Measurements from ENCODE around the gene OGFOD2.

OGFOD2 gene

GRCh38 chr12:122951979-122952892, 22.8 kb upstream of the OGFOD2 start:
- no peak for DNase-seq

- DNase-seq, result peak; percentile 18
Measured at GRCh38 chr12:122955156-122955555, 19.9 kb upstream of the OGFOD2 start.

GRCh38 chr12:122956035-122956434, 19.0 kb upstream of the OGFOD2 start:
- DNase-seq, result no peak

- no peak for DNase-seq
Measured at GRCh38 chr12:122958198-122958888, 16.7 kb upstream of the OGFOD2 start.

GRCh38 chr12:122959566-122960192, 15.4 kb upstream of the OGFOD2 start:
- DNase-seq, result no peak

GRCh38 chr12:122960193-122960569, 14.9 kb upstream of the OGFOD2 start:
- DNase-seq, result no peak

GRCh38 chr12:122961531-122962329, 13.3 kb upstream of the OGFOD2 start:
- DNase-seq, result no peak

- peak; percentile 24 for DNase-seq
Measured at GRCh38 chr12:122963941-122964265, 11.1 kb upstream of the OGFOD2 start.

- DNase-seq, result no peak
Measured at GRCh38 chr12:122964439-122965257, 10.4 kb upstream of the OGFOD2 start.

- no peak for DNase-seq
Measured at GRCh38 chr12:122965321-122965751, 9.7 kb upstream of the OGFOD2 start.

- peak; percentile 46 for DNase-seq
Measured at GRCh38 chr12:122965851-122966742, 8.9 kb upstream of the OGFOD2 start, which contains the start of gene ABCB9. TSS of gene ABCB9 (minus strand) at chr12:122966463. CDS start at chr12:122960235, 6,228 bp downstream.

- DNase-seq, result no peak
Measured at GRCh38 chr12:122966743-122967550, 8.1 kb upstream of the OGFOD2 start.

- no peak for DNase-seq
Measured at GRCh38 chr12:122968104-122968503, 6.9 kb upstream of the OGFOD2 start.

- DNase-seq, result peak; percentile 23
Measured at GRCh38 chr12:122969676-122970075, 5.4 kb upstream of the OGFOD2 start.

GRCh38 chr12:122974274-122974891, 661 bp upstream of the OGFOD2 start:
- peak; percentile 87 for DNase-seq

GRCh38 chr12:122975790-122976647, 975 bp downstream of the OGFOD2 start:
- DNase-seq, result no peak

GRCh38 chr12:122976648-122976975, 1.6 kb downstream of the OGFOD2 start:
- DNase-seq, result no peak

- no peak for DNase-seq
Measured at GRCh38 chr12:122977153-122977552, 2.1 kb downstream of the OGFOD2 start.

Measured in DMS 273 treated with DMSO at 0.1 percent for 48 hours (cell line).